OCI-M1 (cell line): ENCODE data around the gene IRAK1.
"Not testable (repeated sequence)": the region's sequence is repeated elsewhere in the genome, so short reads cannot be mapped to it uniquely, and the experiment has no call there.

ENCODE experiments used
- DNase-seq: peaks from one replicate; lab custom pipeline; 2025; lab: John Stamatoyannopoulos, UW

Gene IRAK1

DNA sequence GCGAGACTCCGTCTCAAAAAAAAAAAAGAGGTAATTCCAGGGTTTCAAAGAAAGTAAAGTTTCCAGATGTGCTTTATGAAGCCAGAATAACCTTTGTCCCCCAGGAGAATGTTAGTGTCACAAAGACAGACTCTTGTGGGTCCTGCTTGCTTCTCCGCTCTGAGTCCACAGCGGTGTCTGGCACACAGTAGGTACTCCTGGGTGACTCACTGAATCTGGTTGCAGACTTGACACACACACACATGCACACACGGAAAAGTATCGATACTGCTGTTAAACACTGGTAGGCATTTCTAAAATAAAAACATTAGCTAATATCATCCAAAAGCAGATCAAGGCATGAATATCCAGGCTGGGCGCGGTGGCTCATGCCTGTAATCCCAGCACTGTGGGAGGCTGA, 24.2 kb downstream of the IRAK1 start:
- DNase-seq, result no peak

DNA sequence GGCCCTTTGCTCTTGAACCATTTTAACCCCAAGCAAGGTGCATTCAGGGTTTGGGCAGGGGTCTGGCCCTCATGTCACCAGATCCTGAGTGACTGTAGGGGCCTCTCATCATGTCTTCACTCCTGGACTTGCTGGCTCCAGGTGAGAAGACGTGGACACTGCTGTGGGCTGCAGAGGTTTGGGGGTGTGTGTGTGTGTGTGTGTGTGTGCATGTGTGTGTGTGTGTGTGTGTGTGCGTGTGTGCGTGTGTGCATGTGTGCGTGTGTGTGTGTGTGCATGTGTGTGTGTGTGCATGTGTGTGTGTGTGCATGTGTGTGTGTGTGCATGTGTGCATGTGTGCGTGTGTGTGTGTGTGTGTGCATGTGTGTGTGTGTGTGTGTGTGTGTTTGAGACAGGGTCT, 25.3 kb downstream of the IRAK1 start:
- not testable (repeated sequence) for DNase-seq

DNA sequence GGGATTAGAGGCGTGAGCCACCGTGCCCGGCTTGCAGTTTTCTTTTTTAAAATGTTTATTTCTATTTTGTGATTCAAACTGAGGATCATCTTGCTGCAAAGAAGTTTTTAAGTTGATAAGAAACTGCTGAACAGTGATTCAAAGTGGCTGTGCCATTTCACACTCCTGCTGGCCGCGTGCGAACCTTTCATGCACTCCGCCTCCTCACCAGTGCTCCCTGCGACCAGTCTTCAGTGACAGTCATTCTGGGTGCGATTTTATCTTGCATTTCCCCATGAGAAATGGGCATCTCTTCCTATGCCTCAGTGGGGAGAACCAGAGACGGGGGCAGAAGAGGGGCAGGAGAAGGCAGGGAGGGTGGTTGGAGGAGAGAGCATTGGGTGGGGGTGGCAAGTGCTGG, 25.7 kb downstream of the IRAK1 start:
- DNase-seq, result no peak

DNA sequence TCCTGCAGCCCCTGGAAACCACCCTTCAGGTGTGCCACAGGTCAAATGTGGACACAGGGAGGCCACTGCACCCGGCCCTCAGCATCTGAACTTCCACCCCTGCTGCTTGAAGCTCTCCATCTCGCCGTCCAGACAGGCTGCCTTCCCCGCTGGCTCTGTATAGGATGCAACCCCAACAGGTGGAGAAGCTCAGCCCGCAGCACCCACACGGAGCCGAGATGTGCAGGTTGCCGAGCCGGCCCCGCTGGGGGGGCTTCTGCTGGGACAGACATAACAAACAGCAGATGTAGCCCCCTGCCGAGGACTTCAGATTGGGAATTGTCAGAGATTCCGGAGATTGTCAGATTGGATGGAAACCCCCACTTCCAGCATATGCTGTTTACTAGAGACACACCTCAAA, 26.6 kb downstream of the IRAK1 start:
- DNase-seq, result no peak

DNA sequence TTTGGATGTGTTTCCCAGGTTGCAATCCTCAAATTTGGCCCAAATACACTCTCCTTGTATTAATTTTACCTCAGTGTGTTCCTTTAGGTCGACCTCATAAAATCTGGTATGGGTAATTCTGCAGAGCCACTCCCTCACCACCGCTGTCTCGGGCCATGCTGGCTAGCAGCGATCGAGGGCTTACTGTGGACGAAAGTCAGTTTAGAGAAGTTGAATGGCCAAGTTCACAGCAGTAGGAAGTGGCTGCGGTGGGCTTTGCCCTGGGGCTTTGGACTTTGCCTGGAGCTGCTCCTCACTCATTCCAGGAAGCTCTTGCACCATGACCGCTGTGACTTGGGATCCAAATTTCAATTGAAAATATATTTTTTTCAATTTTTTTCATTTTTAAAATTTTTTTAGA, 27.5 kb downstream of the IRAK1 start:
- no peak for DNase-seq

DNA sequence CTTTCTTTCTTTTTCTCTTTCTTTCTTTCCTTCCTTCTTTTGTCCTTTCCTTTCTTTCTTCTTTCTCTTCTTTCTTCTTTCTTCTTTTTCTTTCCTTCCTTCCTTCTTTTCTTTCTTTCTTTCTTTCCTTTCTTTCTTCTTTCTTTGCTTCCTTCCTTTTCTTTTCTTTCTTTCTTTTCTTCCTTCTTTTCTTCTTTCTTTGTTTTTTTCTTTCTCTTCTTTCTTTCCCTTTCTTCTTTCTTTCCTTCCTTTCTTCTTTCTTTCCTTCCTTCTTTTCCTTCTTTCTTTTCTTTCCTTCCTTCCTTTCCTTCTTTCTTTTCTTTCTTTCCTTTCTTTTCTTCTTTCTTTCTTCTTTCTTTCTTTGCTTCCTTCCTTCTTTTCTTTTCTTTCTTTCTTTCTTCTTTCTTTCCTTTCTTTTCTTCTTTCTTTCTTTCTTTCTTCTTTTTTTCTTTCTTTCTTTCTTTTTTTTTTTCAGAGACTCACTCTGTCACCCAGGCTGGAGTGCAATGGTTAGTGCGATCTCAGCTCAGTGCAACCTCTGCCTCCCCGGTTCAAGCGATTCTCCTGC, 28.6 kb downstream of the IRAK1 start:
- no peak for DNase-seq

DNA sequence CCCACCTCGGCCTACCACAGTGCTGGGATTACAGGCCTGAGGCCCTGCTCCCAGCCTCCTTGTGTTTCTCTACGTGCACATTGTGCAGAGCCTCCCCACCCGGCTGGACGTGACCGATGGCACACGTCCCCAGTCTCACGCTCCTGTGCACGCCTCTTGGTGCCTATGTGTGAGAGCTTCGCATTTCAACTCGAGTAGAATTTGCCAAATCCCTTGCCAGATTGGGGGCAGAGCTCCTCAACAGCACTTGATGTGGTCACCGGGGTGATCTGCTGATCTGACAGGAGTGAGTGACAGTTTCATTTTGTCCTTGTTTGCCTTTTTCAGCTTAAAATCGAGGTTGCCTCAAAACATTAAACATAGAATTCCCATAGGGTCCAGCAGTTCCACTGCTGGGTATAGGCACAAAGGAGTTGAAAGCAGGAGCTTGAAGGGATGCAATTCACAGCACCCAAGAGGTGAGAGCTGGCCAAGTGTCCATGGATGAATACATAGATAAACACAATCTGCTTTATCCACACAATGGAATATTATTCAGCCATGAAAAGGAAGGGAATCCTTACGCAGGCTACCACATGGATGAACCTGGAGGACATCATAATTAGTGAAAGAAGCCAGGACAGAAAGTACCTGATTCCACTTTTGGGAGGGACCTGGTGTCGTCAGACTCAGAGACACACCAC, 29.6 kb downstream of the IRAK1 start:
- DNase-seq, result no peak

DNA sequence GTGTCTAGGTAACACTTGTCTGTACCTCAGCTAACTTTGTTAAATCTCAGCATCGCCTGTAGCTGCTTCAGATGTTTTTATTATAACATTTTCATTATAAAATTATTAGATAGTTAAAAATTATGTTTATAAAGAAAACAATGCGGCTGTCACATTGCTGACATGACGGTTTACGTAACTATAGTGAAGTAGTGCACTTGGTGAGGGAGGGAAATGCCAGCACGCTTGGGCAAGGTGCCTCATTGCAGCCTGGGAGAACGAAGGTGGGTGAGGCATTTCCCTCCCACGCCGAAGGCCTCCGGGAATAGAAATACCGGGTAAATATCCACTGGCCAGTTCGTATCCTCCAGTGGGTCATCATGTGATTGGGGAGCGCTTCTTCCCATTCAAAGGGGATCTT, 31.2 kb downstream of the IRAK1 start:
- DNase-seq, result no peak

DNA sequence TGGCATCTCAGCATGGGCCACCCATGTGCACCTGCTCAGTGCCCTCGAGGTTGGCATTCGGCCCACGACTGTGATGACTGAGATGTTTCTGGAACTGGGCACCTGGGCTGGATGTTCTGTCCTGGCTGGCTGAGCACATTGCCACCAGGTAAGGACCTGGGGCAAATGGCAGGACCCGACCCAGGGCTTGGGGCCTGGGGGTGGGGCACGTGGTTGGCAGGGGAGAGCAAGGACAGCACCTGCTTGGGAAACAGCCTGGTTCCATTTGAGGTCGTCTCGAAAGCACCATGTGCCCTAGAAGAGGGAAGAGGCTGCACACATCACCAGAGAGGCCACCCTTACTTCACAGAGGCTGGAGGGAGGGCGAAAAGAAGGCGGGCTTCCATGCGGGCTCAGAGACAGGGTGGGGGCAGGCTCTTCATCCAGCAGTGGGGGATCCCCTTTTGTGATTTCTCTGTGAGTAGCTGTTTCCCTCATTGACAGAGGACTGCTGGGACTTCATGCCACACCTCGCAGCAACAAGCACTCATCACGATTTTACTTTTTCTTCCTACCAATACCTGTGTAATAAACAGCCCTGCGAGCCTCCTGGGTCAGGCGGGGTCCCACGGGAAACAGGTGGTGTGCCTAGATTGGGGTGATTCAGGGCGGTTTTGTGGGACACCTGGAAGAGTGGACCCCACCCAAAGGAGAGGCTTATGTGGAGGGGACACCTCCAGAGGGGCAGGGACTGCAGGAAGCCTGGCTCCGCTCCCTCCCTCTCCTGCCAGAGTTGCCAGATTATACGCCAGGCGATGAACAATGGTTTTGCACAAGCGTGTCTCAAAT, 35.1 kb downstream of the IRAK1 start:
- DNase-seq, result no peak

DNA sequence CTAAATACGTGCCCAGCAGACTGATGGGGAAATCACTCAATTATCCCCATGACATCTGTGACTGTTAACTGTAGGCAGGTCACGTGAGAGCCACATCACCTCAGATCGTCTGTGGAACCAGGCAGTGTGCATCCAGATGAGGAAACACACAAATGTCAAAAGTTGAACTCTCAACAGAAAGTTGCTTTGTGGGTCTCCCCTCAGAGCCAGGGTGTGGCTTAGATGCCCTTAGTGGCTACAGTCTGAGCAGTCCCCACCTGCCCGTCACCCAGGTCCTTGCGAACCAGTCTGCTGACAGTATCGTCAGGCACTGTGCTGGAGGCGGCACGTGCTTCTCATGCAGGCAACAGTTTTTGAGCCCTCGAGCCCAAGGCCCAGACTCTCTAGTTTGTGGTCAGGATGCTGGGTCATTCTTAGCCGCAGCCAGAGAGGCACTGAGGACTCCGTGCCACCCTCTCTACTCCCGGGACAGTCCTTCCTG, 36.3 kb downstream of the IRAK1 start:
- DNase-seq, result no peak

DNA sequence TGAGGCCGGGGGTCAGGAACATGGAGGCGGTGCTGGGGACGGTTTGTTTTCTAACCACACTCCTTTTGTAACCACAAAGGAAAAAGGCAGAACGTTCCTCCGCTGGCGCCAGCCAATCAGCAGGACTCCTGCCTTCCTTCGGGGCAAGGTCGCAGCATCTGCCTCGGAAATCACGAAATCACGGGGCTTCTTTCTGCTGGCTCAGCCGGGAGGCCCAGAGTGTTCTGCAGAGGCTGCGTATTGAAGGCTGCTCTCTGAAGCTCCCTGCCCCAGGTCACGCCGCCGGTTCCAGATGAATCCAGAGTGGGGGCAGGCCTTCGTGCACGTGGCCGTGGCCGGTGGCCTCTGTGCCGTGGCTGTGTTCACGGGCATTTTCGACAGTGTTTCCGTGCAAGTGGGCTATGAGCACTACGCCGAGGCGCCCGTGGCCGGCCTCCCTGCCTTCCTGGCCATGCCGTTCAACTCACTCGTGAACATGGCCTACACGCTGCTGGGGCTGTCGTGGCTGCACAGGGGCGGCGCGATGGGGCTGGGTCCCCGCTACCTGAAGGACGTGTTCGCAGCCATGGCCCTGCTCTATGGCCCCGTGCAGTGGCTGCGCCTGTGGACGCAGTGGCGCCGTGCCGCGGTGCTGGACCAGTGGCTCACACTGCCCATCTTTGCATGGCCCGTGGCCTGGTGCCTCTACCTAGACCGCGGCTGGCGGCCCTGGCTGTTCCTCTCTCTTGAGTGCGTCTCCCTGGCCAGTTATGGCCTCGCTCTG, 37.8 kb downstream of the IRAK1 start:
- no peak for DNase-seq

DNA sequence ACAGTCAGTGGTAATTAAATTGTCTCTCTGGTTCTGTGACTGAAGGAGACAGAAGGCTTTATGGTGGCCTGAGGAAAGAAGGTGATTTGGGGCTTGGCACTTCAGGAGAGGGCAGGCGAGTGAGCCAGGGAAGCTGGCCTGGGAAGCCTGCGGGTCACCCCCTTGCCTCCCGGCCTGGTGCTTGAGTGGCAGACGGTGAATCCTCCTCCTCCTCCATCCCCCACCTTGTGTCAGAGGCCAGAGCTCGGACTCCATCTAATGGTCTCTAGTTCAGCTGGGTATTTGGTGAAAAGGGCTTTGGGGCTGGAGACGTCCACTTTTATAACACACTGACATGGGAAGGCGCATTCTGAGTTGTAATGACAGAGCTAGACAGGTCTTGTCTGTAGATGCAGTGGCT, 38.5 kb downstream of the IRAK1 start:
- no peak for DNase-seq

DNA sequence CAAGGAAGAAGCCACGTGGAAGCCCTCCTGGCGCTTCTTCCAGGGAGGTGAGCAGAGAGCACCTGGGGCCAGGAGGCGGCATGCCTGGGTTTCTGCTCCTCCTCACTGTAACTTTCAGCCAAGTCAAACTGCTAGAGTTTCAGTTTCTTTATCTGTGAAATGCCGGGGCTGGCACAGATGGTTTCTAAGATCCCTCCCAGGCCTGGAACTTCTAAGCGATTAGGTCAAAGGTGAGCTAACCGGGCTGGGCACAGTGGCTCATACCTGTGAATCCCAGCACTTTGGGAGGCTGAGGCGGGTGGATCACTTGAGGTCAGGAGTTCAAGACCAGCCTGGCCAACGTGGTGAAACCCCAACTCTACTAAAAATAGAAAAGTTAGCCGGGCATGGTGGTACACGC, 39.3 kb downstream of the IRAK1 start:
- DNase-seq, result not testable (repeated sequence)

DNA sequence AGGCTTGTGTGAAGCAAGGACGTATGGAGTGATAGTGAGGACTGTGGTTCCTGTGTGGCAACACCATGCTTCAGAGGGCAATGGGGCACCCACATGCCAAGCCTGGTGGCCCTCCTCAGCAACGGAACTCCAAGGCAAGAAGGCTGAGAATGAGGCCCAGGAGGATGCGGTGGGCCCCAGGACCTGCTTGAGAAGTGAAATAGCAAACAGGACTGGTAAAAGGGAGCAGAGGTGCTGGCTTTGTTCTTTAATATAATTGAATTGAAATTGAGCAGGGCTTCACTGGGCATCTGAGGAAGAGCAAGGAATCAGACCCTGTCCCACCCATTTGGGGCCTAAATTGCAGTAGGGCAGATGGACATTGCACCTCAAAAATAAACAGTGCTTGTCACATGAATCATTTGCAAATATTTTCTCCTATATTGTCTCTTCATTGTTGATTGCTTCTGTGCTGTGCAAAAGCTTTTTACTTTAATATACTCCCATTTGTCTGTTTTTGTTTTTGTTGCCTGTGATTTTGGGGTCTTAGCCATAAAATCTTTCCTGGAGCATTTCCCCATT, 44.9 kb downstream of the IRAK1 start:
- DNase-seq, result no peak

DNA sequence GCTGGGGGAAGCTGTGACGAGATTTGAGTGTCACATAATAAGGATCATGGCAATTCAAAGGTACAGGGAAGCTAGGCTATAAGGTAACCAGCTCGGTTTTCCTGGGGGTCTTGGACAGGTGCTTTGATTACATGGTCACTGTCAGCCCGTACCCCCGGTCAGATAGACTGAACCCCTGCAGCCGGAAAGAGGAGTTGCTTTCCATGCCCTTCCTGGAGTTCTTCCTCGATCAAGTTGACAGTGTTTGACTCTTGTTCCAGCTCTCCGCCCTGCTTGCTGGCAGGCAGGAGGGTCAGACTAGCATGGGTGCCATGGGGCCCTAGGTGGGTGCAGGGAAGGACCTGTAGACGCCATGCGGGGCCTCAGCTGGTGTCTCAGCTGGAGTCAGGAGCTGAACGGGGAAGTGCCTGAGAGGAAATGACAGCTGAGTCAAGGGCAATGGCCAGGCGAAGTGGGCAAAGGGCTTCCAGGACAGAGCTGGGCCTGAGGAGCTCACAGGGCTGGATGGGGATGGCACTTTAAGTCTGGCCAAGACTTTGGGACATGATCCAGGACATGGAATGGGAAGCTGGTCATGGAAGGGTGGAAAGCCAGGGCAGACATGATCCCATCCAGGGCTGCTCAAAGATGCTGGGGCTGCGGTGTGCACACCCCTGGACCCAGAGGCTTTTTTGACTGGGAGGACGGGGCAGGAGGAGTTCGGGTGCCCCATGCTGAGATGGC, 45.5 kb downstream of the IRAK1 start:
- DNase-seq, result no peak

DNA sequence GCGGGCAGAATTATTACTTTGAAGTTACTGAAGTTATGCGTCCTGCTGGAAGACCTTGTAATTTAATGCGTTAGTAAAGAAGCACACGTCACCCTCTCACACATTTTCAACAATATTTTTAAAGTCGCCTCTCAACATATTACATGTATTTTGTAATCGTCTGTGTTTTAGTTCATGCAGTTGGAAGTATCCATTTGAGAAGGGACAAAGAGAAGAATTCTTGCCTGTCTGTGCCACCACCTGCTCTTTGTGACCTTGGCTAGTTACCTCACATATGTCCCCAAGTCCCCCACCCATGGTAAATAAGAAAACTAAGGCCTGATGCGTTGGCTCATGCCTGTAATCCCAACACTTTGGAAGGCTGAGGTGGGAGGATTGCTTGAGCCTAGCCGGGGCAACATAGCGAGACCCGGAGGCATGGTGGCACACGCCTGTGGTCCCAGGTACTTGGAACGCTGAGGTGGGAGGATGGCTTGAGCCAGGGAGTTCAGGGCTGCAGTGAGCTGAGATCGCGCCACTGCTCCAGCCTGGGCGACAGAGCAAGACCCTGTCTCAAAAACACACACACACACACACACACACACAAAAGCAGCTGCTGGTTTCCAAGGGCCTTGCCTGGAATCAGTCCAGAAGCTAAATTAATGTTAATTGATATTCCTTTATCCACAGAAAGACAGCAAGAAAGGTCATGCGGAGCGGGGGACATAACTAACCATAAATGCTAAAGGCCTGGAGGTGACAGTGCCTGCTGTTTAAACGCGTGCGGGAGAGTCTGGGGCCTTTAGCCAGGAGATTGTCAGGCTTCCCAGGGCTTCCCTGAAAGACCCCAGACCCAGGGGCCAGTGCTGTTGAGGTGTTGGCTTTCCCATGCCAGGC, 46.3 kb downstream of the IRAK1 start:
- DNase-seq, result peak; percentile 34

DNA sequence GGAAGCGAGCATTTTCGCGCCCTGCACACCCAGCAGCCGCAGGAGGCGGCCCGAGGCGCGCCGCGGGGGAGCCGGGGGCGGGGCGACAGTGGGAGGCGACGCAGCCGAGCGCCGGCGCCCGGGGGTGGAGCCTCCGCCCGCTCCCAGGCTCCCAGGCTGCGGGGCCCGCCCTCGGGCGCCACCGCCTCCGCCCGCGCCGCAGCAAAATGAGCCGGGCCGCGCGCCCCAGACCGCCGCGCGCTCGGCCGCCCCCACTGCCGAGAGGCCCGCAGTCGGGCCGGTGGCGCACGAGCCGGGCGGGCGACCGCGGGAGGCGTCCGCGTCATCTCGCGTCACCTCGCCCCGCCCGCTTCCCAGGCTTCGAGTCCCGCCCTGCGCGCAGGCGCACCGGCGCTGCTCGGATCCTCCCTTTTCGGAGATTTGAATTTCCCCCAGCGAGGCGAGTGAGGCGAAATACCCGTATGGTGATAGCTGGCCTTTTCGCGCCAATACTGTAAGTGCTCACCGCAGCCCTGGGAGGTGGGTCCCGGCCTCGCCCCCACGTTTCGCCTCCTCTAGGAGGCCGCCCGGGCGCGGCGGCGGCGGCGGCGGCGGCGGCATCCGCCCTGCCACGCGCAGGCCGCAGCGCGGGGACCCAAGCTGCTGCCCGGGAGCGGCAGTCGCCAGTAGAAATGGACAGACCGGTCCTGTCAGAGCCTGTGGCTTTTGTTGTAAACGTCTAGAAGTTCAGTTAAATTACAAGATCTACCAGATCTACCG, 47.2 kb downstream of the IRAK1 start, which contains the start of gene TMEM187:
Gene TMEM187 (plus strand): TSS at position 387 of the 759 bp plus-strand sequence. CDS start 9,309 bp downstream, outside the sequence.
- DNase-seq, result peak; percentile 95

DNA sequence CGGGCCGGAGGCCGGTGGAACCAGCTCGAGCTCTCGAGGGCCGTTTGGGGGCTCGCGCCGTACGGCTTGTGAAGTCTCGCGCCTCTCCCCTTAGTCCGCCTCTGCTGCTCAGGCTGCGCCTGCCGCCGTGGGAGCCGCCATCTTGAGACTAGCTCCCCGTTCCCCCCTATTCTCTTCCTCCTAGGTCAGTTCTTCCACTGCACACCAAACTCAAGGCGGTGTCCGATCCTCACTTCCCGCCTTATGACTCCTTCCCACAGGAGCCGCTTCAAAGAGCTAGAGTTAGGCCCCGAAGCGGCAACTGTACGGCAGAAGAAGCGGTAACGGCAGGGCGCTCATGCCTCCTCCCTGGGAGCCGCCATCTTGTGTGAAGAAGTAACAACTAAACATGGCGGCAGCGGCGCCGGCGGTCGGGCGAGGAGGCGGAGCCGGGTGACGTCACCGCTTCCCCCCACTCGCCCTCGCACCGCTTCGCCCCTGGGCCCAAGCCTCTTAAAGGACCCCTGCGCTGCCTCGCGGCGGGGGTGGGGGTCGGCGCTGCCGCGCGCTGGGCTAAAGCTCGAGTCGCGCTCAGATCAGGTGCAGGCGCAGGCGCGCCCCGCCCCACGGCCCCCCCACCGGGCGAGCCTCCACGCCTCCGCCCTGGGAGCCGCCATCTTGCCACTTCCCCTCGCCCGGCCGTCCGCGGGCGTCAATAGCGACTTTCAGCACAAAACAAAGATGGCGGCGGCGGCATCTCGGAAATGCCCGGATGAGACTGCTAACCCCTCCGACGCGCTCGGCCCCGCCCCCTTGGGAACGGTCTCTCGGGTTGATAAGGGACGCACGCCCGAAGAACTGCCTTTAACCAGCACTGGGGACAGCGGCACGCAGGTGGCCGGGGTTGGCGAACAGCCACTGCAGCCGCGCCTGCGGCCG, 48.0 kb downstream of the IRAK1 start, which contains the start of gene HCFC1:
Gene HCFC1 (minus strand): TSS at position 369 of the 918 bp plus-strand sequence. CDS start 978 bp downstream, outside the sequence.
- DNase-seq, result peak; percentile 96
